Colon (tissue), 2 donors: ENCODE measurements around the gene CSNK2A1.
"Not testable (repeated sequence)": the region's sequence is repeated elsewhere in the genome, so short reads cannot be mapped to it uniquely, and the experiment has no call there.

Experiments used
- FAIRE-seq: peaks from 2 replicates; lab custom pipeline; 2012; peaks lifted over from hg19 to GRCh38; lab: Jason Lieb, UNC
- donor health status: control.
- donor health status: control.

CSNK2A1 gene

GRCh38 chr20:483815-484644 is 59.6 kb downstream of the CSNK2A1 start:
- FAIRE-seq, result no peak

GRCh38 chr20:481167-481566 is 62.4 kb downstream of the CSNK2A1 start:
- FAIRE-seq, result no peak

- no peak for FAIRE-seq
Observed at GRCh38 chr20:480044-480443, 63.5 kb downstream of the CSNK2A1 start.

GRCh38 chr20:479487-479886 is 64.1 kb downstream of the CSNK2A1 start:
- FAIRE-seq, result no peak

GRCh38 chr20:478949-479429 is 64.6 kb downstream of the CSNK2A1 start:
- FAIRE-seq, result peak; percentile 68

GRCh38 chr20:478010-478948 is 65.3 kb downstream of the CSNK2A1 start:
- no peak for FAIRE-seq

GRCh38 chr20:476561-477249 is 66.9 kb downstream of the CSNK2A1 start:
- FAIRE-seq, result not testable (repeated sequence)

- FAIRE-seq, result no peak
Observed at GRCh38 chr20:475463-476357, 67.9 kb downstream of the CSNK2A1 start.

- FAIRE-seq, result no peak
Observed at GRCh38 chr20:474581-474980, 69.0 kb downstream of the CSNK2A1 start.

- FAIRE-seq, result no peak
Observed at GRCh38 chr20:472889-473292, 70.7 kb downstream of the CSNK2A1 start.

- FAIRE-seq, result no peak
Observed at GRCh38 chr20:472137-472846, 71.3 kb downstream of the CSNK2A1 start.

GRCh38 chr20:469746-470490 is 73.7 kb downstream of the CSNK2A1 start:
- FAIRE-seq, result no peak

- no peak for FAIRE-seq
Observed at GRCh38 chr20:467755-468154, 75.8 kb downstream of the CSNK2A1 start.

- FAIRE-seq, result no peak
Observed at GRCh38 chr20:462199-462991, 81.2 kb downstream of the CSNK2A1 start, which contains the start of gene TBC1D20. TSS of gene TBC1D20 (minus strand) at chr20:462533. CDS start at chr20:462405, 128 bp downstream.

GRCh38 chr20:461254-462198 is 82.1 kb downstream of the CSNK2A1 start:
- FAIRE-seq, result no peak

GRCh38 chr20:460707-461106 is 82.9 kb downstream of the CSNK2A1 start:
- FAIRE-seq, result no peak

- FAIRE-seq, result no peak
Observed at GRCh38 chr20:460180-460579, 83.4 kb downstream of the CSNK2A1 start.

GRCh38 chr20:458776-459175 is 84.8 kb downstream of the CSNK2A1 start:
- FAIRE-seq, result no peak
